H7 (cell line): ENCODE results near the gene TCEAL8. TPM values are rescaled to one million over a fixed set of nuclear protein-coding genes. Genes with fewer than 3 reads are reported as not detected.

Source experiments
- total RNA-seq: library from RNA; depleted of rRNA; stranded (reverse); fragments of >200 nt; shearing (Covaris generic); gene quantifications from 2 replicates; pipeline ENCODE4 v1.2.3, GENCODE V29; 2014; rRNA removed

Gene TCEAL8
- total RNA-seq, 1 experiment from 2014 or later, result 125 TPM

Other genes starting within 250 kb of the TCEAL8 start
- 56.5 and 81.4 TPM in 2 replicates for gene BEX1, start 191.0 kb downstream of the TCEAL8 start, total RNA-seq
- gene NXF3, start 162.0 kb downstream of the TCEAL8 start, total RNA-seq, result 1.1 TPM in 1 of 2 replicates, not detected in the other
- 79.2 and 89.6 TPM in 2 replicates for gene BEX4, start 40.0 kb downstream of the TCEAL8 start, total RNA-seq
- 0.37 and 0.66 TPM in 2 replicates for gene TCEAL5, start 21.6 kb upstream of the TCEAL8 start, total RNA-seq
- 45.4 and 49.8 TPM in 2 replicates for gene BEX2, start 55.8 kb upstream of the TCEAL8 start, total RNA-seq
- gene TCEAL7, start 75.1 kb upstream of the TCEAL8 start, total RNA-seq, result 4.5 and 6.5 TPM in 2 replicates
- 61.7 and 90.7 TPM in 2 replicates for gene TCEAL9, start 101.4 kb upstream of the TCEAL8 start, total RNA-seq
- gene BEX3, start 121.4 kb upstream of the TCEAL8 start, total RNA-seq, result 694 and 703 TPM in 2 replicates